Endothelial cell of umbilical vein (primary cell): ENCODE results near the gene MYO9B. TPM values are rescaled to one million over a fixed set of nuclear protein-coding genes. Genes with fewer than 3 reads are reported as not detected.
"Not testable (repeated sequence)": the region's sequence is repeated elsewhere in the genome, so short reads cannot be mapped to it uniquely, and the experiment has no call there.

Source experiments
- BruUV-seq: library from RNA; stranded (reverse); fragments of 400-500 nt; replicated peaks from 2 replicates; lab custom pipeline; 2021; lab: Mats Ljungman, UMichigan
- CTCF ChIA-PET: fragments of 300-600, 350-600 bp; sonication (Branson Sonifier 250); formaldehyde crosslinking; loops from one replicate; lab custom pipeline; 2021; ENCODE audit warnings: antibody characterized with exemption, inconsistent platforms; lab: Charles Lee
- POLR2A ChIA-PET: fragments of 300-600, 350-600 bp; sonication (Branson Sonifier 250); formaldehyde crosslinking; loops from one replicate; lab custom pipeline; 2021; ENCODE audit warnings: antibody characterized with exemption, inconsistent platforms; lab: Charles Lee
- DNase-seq: peaks from one replicate; pipeline ENCODE4 v3.0.0-alpha.2; 2011; ENCODE audit warnings: low read depth, low spot score
- FAIRE-seq: peaks from 2 replicates; lab custom pipeline; 2011; peaks lifted over from hg19 to GRCh38; lab: Jason Lieb, UNC
- H2AFZ ChIP-seq: 2 replicates; pipeline ENCODE4 v1.6.0; 2012; ENCODE audit warnings: low read depth, low read length, control low read depth, inconsistent platforms
- H3K27ac ChIP-seq: 2 replicates; pipeline ENCODE4 v1.5.1; 2011; ENCODE audit warnings: low read depth, mild to moderate bottlenecking, control low read depth, low read length, moderate library complexity; ENCODE audit not compliant: insufficient read depth
- H3K27me3 ChIP-seq, 2 experiments: 2 replicates each; pipeline versions ENCODE4 v1.6.0 to v1.6.1; 2011; ENCODE audit warnings: low read length in 2 of 2, mixed read lengths in 1 of 2; ENCODE audit not compliant: control insufficient read depth in 2 of 2, insufficient read depth in 2 of 2
- H3K36me3 ChIP-seq, 2 experiments: 2 replicates in 1 of 2; 3 replicates in 1 of 2; pipeline ENCODE4 v1.5.1; 2011; ENCODE audit warnings: low read length in 2 of 2, mild to moderate bottlenecking in 1 of 2, moderate library complexity in 1 of 2; ENCODE audit not compliant: control insufficient read depth in 2 of 2, insufficient read depth in 2 of 2; ENCODE audit errors: extremely low read depth in 1 of 2
- H3K4me1 ChIP-seq: 3 replicates; pipeline ENCODE4 v1.5.1; 2011; ENCODE audit warnings: mild to moderate bottlenecking, low read length; ENCODE audit not compliant: control insufficient read depth, insufficient read depth; ENCODE audit errors: extremely low read depth
- H3K4me2 ChIP-seq: 2 replicates; pipeline ENCODE4 v1.6.1; 2011; ENCODE audit warnings: low read length, control low read depth, mixed read lengths; ENCODE audit not compliant: insufficient read depth
- H3K4me3 ChIP-seq, 3 experiments: fragments of 200-600 bp in 1 of 3; sonication (generic), shearing (Covaris generic) in 1 of 3; replicated peaks in 1 of 3; 2 replicates each; pipeline ENCODE4 v1.5.1; 2011 to 2016; ENCODE audit warnings: control low read depth in 3 of 3, low read length in 3 of 3, mild to moderate bottlenecking in 2 of 3, inconsistent platforms in 1 of 3, low read depth in 1 of 3, moderate library complexity in 1 of 3; ENCODE audit not compliant: insufficient read depth in 1 of 3
- H3K79me2 ChIP-seq: 2 replicates; pipeline ENCODE4 v1.6.0; 2012; ENCODE audit warnings: low read length, inconsistent platforms; ENCODE audit not compliant: control insufficient read depth, insufficient read depth
- H3K9ac ChIP-seq: replicated peaks from 2 replicates; pipeline ENCODE3; 2011; ENCODE audit warnings: low read length, control low read depth; ENCODE audit not compliant: insufficient read depth; ENCODE audit errors: extremely low read depth
- H3K9me1 ChIP-seq: replicated peaks from 3 replicates; pipeline ENCODE4 v1.6.0; 2011; ENCODE audit warnings: mild to moderate bottlenecking, low read length; ENCODE audit not compliant: control insufficient read depth, insufficient read depth; ENCODE audit errors: extremely low read depth
- H3K9me3 ChIP-seq: replicated peaks from 2 replicates; pipeline ENCODE4 v1.5.1; 2012; ENCODE audit warnings: low read length, inconsistent platforms; ENCODE audit not compliant: control insufficient read depth, insufficient read depth
- H4K20me1 ChIP-seq: replicated peaks from 2 replicates; pipeline ENCODE3; 2011; ENCODE audit warnings: mild to moderate bottlenecking, low read length; ENCODE audit not compliant: control insufficient read depth, insufficient read depth; ENCODE audit errors: extremely low read depth
- CTCF ChIP-seq, 2 donors: IDR thresholded peaks; 1 replicate in 1 of 2; 2 replicates in 1 of 2; pipeline ENCODE4 v1.5.1; 2011; ENCODE audit warnings: low read length in 2 of 2, mild to moderate bottlenecking in 2 of 2, moderate library complexity in 2 of 2, control low read depth in 1 of 2, inconsistent platforms in 1 of 2, low read depth in 1 of 2; ENCODE audit not compliant: insufficient read depth in 1 of 2; ENCODE audit errors: extremely low read depth in 1 of 2
- EZH2 ChIP-seq: IDR thresholded peaks from 2 replicates; pipeline ENCODE4 v1.6.1; 2012; ENCODE audit warnings: borderline replicate concordance, low read depth, mild to moderate bottlenecking, moderate library complexity, low read length, inconsistent platforms; ENCODE audit not compliant: severe bottlenecking
- FOS ChIP-seq: IDR thresholded peaks from 2 replicates; pipeline ENCODE4 v1.6.1; 2011; ENCODE audit warnings: mild to moderate bottlenecking, low read length, moderate library complexity, borderline replicate concordance; ENCODE audit not compliant: insufficient read depth
- GATA2 ChIP-seq: IDR thresholded peaks from 2 replicates; pipeline ENCODE4 v1.7.0; 2011; ENCODE audit warnings: low read depth, mild to moderate bottlenecking, moderate library complexity, mixed read lengths, low read length; ENCODE audit not compliant: insufficient read length, insufficient read depth
- JUN ChIP-seq: IDR thresholded peaks from 2 replicates; pipeline ENCODE4 v1.6.1; 2011; ENCODE audit warnings: borderline replicate concordance, low read depth; ENCODE audit not compliant: insufficient read length, insufficient read depth
- MAX ChIP-seq: IDR thresholded peaks from 2 replicates; pipeline ENCODE4 v1.6.1; 2011; ENCODE audit not compliant: insufficient read depth, insufficient read length
- MYC ChIP-seq: IDR thresholded peaks from one replicate; pipeline ENCODE4 v1.6.1; 2011; ENCODE audit warnings: mild to moderate bottlenecking, low read depth, low read length
- POLR2A ChIP-seq: IDR thresholded peaks from 2 replicates; pipeline ENCODE4 v1.6.1; 2012; ENCODE audit warnings: low read depth, mild to moderate bottlenecking, control low read depth, low read length
- POLR2AphosphoS5 ChIP-seq: IDR thresholded peaks from 2 replicates; pipeline ENCODE4 v1.6.1; 2012; ENCODE audit warnings: low read depth, mild to moderate bottlenecking, control low read depth, low read length, moderate library complexity; ENCODE audit not compliant: insufficient read depth
- dilution Hi-C: fragments of 300-500 bp; cut with MboI; formaldehyde crosslinking; loops from one replicate; pipeline ENCODE4 v1.15.0; 2019; ENCODE audit warnings: low sequenced_read_pairs; ENCODE audit not compliant: extremely low pct_ligation_motif_present
- intact Hi-C: fragments of 100-400 bp; cut with micrococcal nuclease; formaldehyde crosslinking; loops from one replicate; pipeline ENCODE4 v1.10.0; 2022
- polyA plus RNA-seq, 4 experiments: library from polyadenylated mRNA; depleted of rRNA in 3 of 4; stranded (reverse) in 3 of 4; unstranded in 1 of 4; fragments of >200 nt; gene quantifications; 2 replicates each; pipeline versions ENCODE4 v1.2.1 to v1.2.3, GENCODE V29; 2011 to 2012; ENCODE audit warnings: missing spikeins in 1 of 4
- total RNA-seq: library from RNA; stranded (reverse); gene quantifications from 2 replicates; pipeline ENCODE4 v1.2.3, GENCODE V29; 2021

The MYO9B gene
- total and polyA plus RNA-seq, 2 donors (not counting 3 experiments of a cell fraction or from before 2014, with no cell fraction given), result 64.4 to 119 TPM

GRCh38 chr19:17138937-17139598 is 63.5 kb downstream of the MYO9B start:
- Histone ChIP-seq H3K9me1 (no peaks in the 10 kb centered on the region), H3K4me3 (no peak overlapping the region), H3K4me1 (peaks cover 22% of the 10 kb centered on the region), H4K20me1 (no peaks in the 10 kb centered on the region), H3K4me2 (no peak overlapping the region), H3K36me3 (no peaks in the 10 kb centered on the region), H3K9ac (no peak overlapping the region), H3K79me2 (peaks cover 27% of the 10 kb centered on the region), H3K27ac (no peak overlapping the region), H2AFZ (no peak overlapping the region), H3K27me3 (no peaks in the 10 kb centered on the region), H3K9me3 (no peaks in the 10 kb centered on the region)
- no peak for FAIRE-seq
- ChIA-PET CTCF (no interaction called here), POLR2A (no interaction called here)
- intact Hi-C loops (loop anchor here (1.0 kb wide), 1 partner anchor 19 kb away; no protein-coding TSS in a partner anchor), dilution Hi-C loops (no loop called here)
- TF ChIP-seq POLR2A, result no peak
- TF ChIP-seq JUN, result no peak
- TF ChIP-seq CTCF (IDR thresholded peaks at IDR 0.05; ENCODE audit: extremely low read depth in 1 of 2, insufficient read depth in 1 of 2, low read depth in 1 of 2, low read length in 2 of 2), result no peak
- TF ChIP-seq POLR2AphosphoS5, result no peak
- TF ChIP-seq FOS, result no peak
- no peak for TF ChIP-seq MAX
- no peak for TF ChIP-seq MYC
- no peak for TF ChIP-seq GATA2
- TF ChIP-seq EZH2, result no peak
- no peak for DNase-seq
- no TSS peak for BruUV-seq

- DNase-seq, H2AFZ ChIP-seq, BruUV-seq, H3K4me1 ChIP-seq, H3K27ac ChIP-seq, CTCF ChIA-PET, H4K20me1 ChIP-seq, H3K9me3 ChIP-seq, H3K4me2 ChIP-seq, POLR2A ChIA-PET, H3K9ac ChIP-seq, H3K27me3 ChIP-seq, H3K4me3 ChIP-seq, dilution Hi-C loops, FAIRE-seq, H3K9me1 ChIP-seq: not testable (repeated sequence)
- peaks cover 11% of the 10 kb centered on the region for H3K79me2 ChIP-seq
- peaks cover 0 to 10% of the 10 kb centered on the region in 2 experiments for H3K36me3 ChIP-seq
- intact Hi-C loops, result loop anchor here (5.0 kb wide), 1 partner anchor 37 kb away; no protein-coding TSS in a partner anchor
Measured at GRCh38 chr19:17144771-17145170, 69.2 kb downstream of the MYO9B start.
